ENCODE measurements around the gene BAZ2B.

BAZ2B gene

DNA sequence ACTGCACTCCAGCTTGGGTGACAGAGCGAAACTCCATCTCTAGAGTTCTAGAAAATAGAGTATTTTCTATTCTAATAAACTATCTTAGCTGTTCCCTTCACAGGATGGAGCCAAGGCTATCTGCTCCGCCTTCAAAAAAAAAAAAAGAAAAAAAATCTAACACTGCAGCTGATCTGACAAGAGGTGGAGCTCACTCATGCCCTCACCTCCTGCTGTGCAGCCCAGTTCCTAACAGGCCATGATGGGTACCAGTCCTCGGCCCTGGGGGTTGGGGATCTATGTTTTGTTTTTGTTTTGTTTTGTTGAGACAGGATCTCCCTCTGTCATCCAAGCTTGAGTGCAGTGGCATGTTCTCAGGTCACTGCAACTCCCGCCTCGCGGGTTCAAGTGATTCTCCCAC is 332.8 kb downstream of the BAZ2B start:
- ChIA-PET POLR2A (no interaction called here), CTCF (interaction anchor here (1.5 kb wide), 1 partner anchor 9 kb away, joined by 5 read pairs; no protein-coding TSS in a partner anchor)
- TF ChIP-seq, protein P1, sequence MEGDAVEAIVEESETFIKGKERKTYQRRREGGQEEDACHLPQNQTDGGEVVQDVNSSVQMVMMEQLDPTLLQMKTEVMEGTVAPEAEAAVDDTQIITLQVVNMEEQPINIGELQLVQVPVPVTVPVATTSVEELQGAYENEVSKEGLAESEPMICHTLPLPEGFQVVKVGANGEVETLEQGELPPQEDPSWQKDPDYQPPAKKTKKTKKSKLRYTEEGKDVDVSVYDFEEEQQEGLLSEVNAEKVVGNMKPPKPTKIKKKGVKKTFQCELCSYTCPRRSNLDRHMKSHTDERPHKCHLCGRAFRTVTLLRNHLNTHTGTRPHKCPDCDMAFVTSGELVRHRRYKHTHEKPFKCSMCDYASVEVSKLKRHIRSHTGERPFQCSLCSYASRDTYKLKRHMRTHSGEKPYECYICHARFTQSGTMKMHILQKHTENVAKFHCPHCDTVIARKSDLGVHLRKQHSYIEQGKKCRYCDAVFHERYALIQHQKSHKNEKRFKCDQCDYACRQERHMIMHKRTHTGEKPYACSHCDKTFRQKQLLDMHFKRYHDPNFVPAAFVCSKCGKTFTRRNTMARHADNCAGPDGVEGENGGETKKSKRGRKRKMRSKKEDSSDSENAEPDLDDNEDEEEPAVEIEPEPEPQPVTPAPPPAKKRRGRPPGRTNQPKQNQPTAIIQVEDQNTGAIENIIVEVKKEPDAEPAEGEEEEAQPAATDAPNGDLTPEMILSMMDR (IDR thresholded peaks at IDR 0.05; ENCODE audit: control extremely low read depth, extremely low read depth, low read depth, missing control alignments) = no peak
- DNase-seq (ENCODE audit: extremely low spot score) = no peak

DNA sequence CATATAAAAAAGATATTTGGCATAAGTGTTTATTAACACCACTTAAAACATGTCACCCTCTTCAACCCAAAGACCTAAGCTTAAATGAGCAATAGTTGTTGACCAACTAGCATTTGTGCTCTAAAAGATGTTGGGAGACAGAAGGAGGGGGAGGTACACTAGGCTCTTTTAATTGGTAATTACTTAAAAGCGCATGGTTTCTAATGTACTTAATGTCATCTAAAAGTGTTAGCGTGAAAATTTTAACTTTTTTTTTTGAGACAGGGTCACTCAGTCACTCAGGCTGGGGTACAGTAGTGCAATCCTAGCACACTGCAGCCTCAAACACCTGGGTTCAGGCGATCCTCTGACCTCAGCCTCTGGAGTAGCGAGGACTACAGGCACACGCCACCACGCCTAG is 335.3 kb downstream of the BAZ2B start:
- no peak for DNase-seq (ENCODE audit: extremely low spot score)
- TF ChIP-seq, protein P1 (IDR thresholded peaks at IDR 0.05; ENCODE audit: control extremely low read depth, extremely low read depth, low read depth, missing control alignments) = no peak
- CTCF ChIA-PET = interaction anchor here (1.1 kb wide), 2 partner anchors 10 to 65 kb away, joined by 3 read pairs; no protein-coding TSS in a partner anchor
- POLR2A ChIA-PET = no interaction called here

DNA sequence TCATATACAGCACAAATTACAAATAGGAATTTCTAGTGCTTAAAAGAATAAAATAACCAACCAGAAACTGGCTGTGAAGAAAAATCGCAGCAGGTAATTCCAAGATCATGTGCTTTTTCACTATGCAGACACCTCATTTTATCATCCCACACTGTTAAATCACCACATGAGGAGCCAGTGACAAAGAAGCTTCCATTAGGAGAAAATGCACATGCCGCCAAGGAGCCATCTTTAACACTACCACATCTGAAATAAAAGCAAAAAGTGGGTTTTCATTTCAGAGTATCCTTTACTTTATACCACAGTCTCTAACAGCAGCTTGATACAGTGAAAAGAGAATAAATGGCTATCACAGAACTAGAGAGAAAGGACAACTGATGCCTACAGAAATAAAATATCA is 336.6 kb downstream of the BAZ2B start:
- DNase-seq (ENCODE audit: extremely low spot score) = no peak
- TF ChIP-seq, protein P1 (IDR thresholded peaks at IDR 0.05; ENCODE audit: control extremely low read depth, extremely low read depth, low read depth, missing control alignments) = no peak
- ChIA-PET CTCF (interaction anchor here (1.1 to 2.0 kb wide), 2 partner anchors 11 to 19 kb away, joined by 3 to 5 read pairs; no protein-coding TSS in a partner anchor), POLR2A (no interaction called here)

DNA sequence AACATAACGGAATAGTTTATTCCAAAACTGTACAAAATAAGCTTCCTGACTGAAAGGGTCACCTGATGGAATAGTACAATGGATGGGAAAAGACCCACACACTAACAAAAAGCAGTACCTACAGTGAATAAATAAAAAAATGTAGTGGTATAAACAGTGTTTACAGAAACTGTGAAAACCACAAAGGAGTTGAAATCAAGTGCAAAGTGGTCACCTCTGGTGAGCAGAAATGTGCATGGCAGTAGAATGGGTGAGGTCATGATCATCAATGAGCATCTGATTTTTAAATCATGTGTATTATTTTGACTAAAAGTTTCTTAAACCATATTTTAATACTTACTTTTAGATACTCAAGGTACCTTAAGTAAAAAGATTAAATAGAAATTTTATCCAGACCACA is 341.2 kb downstream of the BAZ2B start:
- no peak for DNase-seq (ENCODE audit: extremely low spot score)
- TF ChIP-seq, protein P1 (IDR thresholded peaks at IDR 0.05; ENCODE audit: control extremely low read depth, extremely low read depth, low read depth, missing control alignments) = no peak
- CTCF ChIA-PET = interaction anchor here (1.2 to 1.8 kb wide), 3 partner anchors 9 to 18 kb away, joined by 5 to 7 read pairs (median 5); partner anchors contain the start of gene WDSUB1
- POLR2A ChIA-PET = no interaction called here

DNA sequence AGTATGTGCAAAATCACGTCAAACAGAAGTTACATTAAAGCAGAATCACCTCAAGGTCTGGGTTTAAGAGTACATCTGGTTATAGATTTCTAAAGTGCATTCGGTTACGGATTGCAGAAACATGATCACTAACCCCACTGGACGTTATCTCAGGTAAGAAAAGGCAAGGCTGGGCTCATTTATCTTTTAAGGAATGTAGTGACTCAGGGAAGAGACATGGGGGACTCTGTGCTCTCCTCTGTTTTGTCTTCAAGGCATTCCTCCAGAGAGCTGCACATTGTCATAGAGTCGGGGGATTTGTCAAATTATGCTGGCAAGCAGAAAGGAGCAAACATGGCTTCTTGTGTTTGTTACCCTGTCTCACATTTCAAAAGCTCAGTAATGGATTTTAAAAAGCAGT is 344.2 kb downstream of the BAZ2B start:
- TF ChIP-seq, protein P1 (IDR thresholded peaks at IDR 0.05; ENCODE audit: control extremely low read depth, extremely low read depth, low read depth, missing control alignments) = no peak
- POLR2A ChIA-PET = interaction anchor here (0.7 kb wide), 1 partner anchor 14 kb away, joined by 3 read pairs; the partner anchor contains the start of gene WDSUB1
- no peak for DNase-seq (ENCODE audit: extremely low spot score)
- CTCF ChIA-PET = interaction anchor here (0.9 to 1.4 kb wide), 4 partner anchors 9 to 20 kb away, joined by 3 read pairs; no protein-coding TSS in a partner anchor

DNA sequence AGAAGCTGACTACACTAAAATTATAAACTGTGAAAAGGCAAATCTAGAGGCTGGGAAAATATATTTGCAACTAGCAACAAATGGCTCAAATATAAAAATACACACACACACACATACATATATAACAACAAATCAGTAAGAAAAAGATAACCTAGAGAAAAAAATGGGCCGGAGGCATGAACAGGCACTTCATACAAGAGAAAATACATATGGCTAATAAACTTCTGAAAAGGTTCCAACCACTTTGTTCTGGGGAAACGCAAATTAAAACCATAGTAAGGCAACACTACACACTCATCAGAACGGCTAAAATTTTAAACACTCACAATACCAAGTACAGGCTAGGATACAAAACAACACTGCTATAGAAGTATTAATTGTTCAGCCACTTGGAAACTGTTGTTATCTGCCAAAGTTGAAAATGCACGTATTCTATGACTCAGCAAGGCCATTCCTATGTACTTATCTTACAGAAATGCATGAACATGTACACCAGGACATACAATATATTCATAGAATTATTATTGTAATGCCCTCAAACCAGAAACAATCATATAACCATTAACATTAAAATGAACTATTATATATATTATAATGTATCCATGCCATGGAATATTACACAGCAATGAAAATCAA is 345.5 kb downstream of the BAZ2B start:
- POLR2A ChIA-PET = no interaction called here
- CTCF ChIA-PET = interaction anchor here (1.0 to 1.4 kb wide), 2 partner anchors 10 to 15 kb away, joined by 3 read pairs; no protein-coding TSS in a partner anchor
- DNase-seq (ENCODE audit: extremely low spot score) = no peak
- TF ChIP-seq, protein P1 (IDR thresholded peaks at IDR 0.05; ENCODE audit: control extremely low read depth, extremely low read depth, low read depth, missing control alignments) = no peak

Data from GM10248 (cell line).